ENCODE data around the gene CDCP1.

The CDCP1 gene

DNA sequence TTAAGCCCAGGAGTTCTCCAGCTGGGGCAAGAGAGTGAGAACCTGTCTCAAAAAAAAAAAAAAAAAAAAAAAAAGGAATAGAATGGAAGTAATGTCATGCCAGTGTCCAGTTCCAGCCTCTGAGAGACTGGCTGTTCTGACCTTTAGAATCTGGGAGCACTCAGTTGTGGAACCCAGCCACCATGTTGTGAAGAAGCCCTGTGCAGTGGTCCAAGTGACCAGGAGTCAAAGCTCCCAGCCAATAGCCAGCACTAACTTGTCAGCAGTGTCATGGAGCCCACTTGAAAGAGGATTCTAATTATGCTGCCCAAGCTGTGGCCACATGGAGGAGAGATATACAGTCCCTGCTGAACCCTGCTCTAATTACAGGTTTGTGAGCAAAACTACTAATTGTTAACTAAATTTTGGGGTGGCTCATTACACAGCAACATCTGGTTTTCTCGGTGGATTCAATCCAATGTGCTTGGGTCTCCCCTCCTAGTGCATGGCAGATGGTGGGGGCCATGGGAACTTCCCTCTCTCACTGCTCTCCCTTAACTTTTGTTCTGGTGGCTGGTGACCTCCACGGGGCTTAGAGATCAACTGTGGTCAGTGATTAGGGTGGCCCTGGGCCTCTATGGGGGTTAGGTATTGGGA lies 64.6 kb downstream of the CDCP1 start:
- no peak for TF ChIP-seq GATA2 (IDR thresholded peaks at IDR 0.05; ENCODE audit: low read depth, low read length)
- no peak for TF ChIP-seq GATA3 (IDR thresholded peaks at IDR 0.05; ENCODE audit: low read depth, low read length)

GRCh38 chr3:45080824-45081223 lies 65.4 kb downstream of the CDCP1 start:
- no peak for TF ChIP-seq GATA3 (IDR thresholded peaks at IDR 0.05; ENCODE audit: low read depth, low read length)
- TF ChIP-seq GATA2 (IDR thresholded peaks at IDR 0.05; ENCODE audit: low read depth, low read length): no peak

DNA sequence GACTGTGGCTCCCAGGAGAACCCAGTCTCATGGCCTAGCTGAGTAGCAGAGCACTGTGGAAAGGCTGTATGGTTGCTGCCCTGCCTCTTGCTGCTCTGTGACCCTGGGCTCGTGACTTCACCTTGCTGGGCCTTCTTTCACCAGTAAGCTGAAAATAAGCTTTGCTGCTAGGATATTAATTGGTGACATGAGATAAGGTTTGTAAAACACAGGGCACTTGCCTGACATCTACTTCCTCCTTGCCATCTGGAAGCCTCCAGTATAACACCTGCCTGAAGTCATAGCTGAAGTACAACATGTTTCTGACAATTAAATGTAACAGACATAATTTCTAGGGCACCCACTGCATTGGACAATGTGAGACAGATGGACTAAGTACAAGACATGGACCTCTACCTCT lies 66.5 kb downstream of the CDCP1 start:
- TF ChIP-seq GATA2 (IDR thresholded peaks at IDR 0.05; ENCODE audit: low read depth, low read length): no peak
- no peak for TF ChIP-seq GATA3 (IDR thresholded peaks at IDR 0.05; ENCODE audit: low read depth, low read length)

DNA sequence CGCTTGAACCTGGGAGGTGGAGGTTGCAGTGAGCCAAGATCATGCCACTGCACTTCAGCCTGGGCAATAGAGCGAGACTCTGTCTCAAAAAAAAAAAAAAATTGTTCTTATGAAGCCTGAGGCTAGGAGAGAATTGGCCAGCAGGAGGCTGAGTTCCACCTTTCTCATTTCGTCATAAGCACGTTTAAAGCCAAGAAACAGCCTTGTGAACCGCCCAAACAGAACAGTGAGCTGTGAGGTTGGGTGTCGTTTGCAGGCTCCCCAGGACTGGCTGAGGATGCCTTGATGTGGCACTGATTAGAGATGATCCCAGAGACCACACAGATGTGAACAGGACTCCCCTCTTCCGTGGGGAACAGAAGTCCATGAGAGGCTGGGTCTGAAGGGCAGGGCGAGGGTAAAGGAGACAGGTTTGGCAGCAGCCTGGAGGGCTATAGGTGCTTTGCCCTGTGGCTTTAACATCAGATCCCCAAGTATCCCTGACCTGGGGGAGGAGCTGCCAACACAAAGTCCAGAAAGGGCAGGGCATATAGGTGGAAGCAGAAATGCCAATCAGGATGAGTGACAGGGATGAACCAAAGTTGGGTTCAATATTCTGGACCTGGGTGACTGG lies 67.2 kb downstream of the CDCP1 start:
- TF ChIP-seq GATA3 (IDR thresholded peaks at IDR 0.05; ENCODE audit: low read depth, low read length) (no peak), GATA2 (IDR thresholded peaks at IDR 0.05; ENCODE audit: low read depth, low read length) (no peak)

GRCh38 chr3:45075821-45076625 lies 70.2 kb downstream of the CDCP1 start:
- TF ChIP-seq GATA2 (IDR thresholded peaks at IDR 0.05; ENCODE audit: low read depth, low read length) (no peak), GATA3 (IDR thresholded peaks at IDR 0.05; ENCODE audit: low read depth, low read length) (no peak)

DNA sequence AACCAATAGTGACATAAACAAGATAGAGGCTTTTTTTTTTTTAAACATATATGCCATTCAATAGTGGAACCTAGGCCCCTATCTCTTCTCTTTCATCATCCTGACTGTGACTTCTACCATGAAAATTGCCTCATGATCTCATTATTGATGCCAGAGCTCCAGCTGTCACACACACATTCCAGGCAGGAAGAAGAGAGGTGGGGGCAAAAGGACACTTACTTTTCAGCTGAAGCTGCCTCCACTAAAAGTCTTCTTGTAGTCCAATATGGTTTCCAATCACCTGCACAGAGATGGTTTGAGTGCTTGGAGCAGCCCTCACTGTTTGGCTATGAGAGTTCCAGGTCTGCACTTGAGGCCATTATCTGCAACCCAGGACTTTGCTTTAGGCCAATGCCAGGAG lies 75.1 kb downstream of the CDCP1 start:
- TF ChIP-seq GATA3 (IDR thresholded peaks at IDR 0.05; ENCODE audit: low read depth, low read length): no peak

- TF ChIP-seq GATA2 (IDR thresholded peaks at IDR 0.05; ENCODE audit: low read depth, low read length) (no peak), GATA3 (IDR thresholded peaks at IDR 0.05; ENCODE audit: low read depth, low read length) (no peak)
Observed at GRCh38 chr3:45067941-45068340, 78.2 kb downstream of the CDCP1 start.

GRCh38 chr3:45067486-45067885 lies 78.7 kb downstream of the CDCP1 start:
- TF ChIP-seq GATA3 (IDR thresholded peaks at IDR 0.05; ENCODE audit: low read depth, low read length): no peak
- no peak for TF ChIP-seq GATA2 (IDR thresholded peaks at IDR 0.05; ENCODE audit: low read depth, low read length)

DNA sequence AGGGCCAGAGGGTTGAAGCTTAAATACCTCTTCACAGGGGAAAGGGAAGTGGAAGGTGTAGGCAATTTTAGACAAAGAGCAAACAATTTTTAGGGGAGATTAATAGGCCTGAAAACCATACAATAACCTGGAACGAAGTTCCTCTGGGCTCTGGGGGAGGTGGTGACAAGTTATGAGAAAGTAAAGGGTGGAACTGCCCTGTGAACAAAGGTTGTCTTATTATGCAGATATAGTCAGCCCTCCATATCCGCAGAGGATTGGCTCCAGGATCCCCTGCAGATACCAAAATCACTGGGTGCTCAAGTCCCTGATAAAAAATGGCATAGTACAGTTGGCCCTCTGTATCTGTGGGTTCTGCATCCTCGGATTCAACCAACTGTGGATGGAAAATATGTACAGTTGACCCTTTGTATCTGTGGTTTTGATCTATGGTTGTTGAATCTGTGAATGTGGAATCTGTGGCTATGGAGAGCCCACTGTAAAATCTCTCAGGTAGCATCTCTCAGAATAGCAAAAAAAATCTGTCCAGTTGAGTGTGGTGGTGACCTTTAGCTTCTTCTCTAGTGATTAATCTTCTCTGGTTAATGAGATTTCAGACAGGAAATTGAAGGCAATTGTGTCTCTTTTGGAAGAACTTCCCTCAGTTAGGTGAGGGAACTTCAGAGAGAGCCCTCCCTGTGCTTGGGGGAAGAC lies 79.9 kb downstream of the CDCP1 start:
- TF ChIP-seq GATA2 (IDR thresholded peaks at IDR 0.05; ENCODE audit: low read depth, low read length) (no peak), GATA3 (IDR thresholded peaks at IDR 0.05; ENCODE audit: low read depth, low read length) (no peak)

- TF ChIP-seq GATA2 (IDR thresholded peaks at IDR 0.05; ENCODE audit: low read depth, low read length): no peak
- TF ChIP-seq GATA3 (IDR thresholded peaks at IDR 0.05; ENCODE audit: low read depth, low read length): no peak
Observed at GRCh38 chr3:45065373-45065720, 80.8 kb downstream of the CDCP1 start.

DNA sequence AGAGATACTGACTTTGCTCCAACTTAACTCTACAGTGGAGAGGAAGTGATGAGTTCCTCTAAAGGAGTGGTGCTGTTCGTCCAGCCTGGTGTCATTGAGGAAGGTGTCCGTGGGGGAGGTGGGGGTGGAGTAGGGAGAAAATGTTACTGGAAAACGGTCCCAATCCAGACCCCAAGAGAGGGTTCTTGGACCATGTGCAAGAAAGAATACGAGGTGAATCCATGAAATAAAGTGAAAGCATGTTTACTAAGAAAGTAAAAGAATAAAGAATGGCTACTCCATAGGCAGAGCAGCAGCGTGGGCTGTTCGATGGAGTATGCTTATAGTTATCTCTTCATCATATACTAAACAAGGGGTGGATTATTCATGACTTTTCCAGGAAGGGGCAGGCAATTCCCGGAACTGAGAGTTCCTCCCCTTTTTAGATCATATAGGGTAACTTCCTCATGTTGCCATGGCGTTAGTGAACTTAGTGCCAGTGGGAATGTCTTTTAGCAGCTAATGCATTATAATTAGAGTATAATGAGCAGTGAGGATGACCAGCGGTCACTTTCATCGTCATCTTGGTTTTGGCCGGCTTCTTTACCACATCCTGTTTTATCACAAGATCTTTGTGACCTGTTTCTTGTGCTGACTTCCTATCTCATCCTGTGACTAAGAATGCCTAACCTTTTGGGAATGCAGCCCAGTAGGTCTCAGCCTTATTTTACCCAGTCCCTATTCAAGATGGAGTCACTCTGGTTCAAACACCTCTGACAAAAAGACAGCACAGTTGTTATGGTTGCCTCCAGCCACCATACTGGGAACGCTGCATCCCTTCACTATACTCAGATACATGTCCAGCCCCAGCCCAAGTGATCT lies 81.4 kb downstream of the CDCP1 start:
- TF ChIP-seq GATA3 (IDR thresholded peaks at IDR 0.05; ENCODE audit: low read depth, low read length) (no peak), GATA2 (IDR thresholded peaks at IDR 0.05; ENCODE audit: low read depth, low read length) (no peak)

GRCh38 chr3:45062697-45063070 lies 83.5 kb downstream of the CDCP1 start:
- TF ChIP-seq GATA2 (IDR thresholded peaks at IDR 0.05; ENCODE audit: low read depth, low read length): no peak

DNA sequence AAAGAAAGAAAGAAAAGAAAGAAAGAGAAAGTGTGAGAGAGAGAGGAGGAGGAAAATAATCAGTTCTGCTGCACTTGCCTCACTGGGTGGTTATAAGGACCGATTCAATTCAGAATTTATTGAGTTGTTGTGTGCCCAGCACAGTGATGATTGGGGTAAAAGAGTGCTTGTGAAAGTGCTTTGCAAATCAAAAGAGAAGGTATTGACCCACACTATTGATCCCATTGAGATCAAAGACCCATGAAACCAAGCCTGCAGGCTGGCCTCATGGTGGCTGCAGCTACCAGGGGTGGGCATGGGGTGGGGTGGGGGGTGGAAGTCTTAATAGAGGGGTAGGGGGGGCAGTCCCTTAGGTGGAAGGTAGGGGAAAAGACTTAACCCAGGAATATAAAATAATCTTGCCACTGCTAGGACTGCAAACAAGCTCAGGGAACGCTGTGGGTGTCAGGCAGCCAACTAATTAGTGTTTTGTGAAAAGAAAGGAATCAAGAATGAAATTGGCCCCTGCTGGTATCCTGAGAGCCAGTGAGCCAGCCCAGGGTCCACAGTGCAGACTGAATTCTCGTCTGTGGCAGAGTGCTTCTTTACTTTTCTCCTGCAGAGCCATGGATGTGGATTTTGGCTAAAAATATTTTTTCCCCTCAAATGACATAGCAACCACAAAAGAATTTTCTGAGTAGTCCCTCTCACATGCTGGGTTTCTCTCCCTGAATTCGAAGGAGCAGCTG lies 85.8 kb downstream of the CDCP1 start:
- no peak for TF ChIP-seq GATA2 (IDR thresholded peaks at IDR 0.05; ENCODE audit: low read depth, low read length)
- no peak for TF ChIP-seq GATA3 (IDR thresholded peaks at IDR 0.05; ENCODE audit: low read depth, low read length)

Data from SH-SY5Y (cell line).